Dedifferentiated amniotic fluid mesenchymal stem cell (primary cell): ENCODE data around the gene MACROD2.

Experiments
- DNase-seq: peaks from one replicate; pipeline ENCODE4 v3.0.0-alpha.2; 2016; ENCODE audit errors: extremely low spot score

Gene MACROD2

GRCh38 chr20:15848995-15849610, 1853.8 kb downstream of the MACROD2 start:
- no peak for DNase-seq

GRCh38 chr20:15851576-15852215, 1856.4 kb downstream of the MACROD2 start:
- DNase-seq = no peak

- DNase-seq = no peak
Measured at GRCh38 chr20:15854911-15855310, 1859.6 kb downstream of the MACROD2 start.

- no peak for DNase-seq
Measured at GRCh38 chr20:15857173-15857784, 1862.0 kb downstream of the MACROD2 start.

GRCh38 chr20:15859061-15859460, 1863.7 kb downstream of the MACROD2 start:
- no peak for DNase-seq

- DNase-seq = no peak
Measured at GRCh38 chr20:15860850-15861249, 1865.5 kb downstream of the MACROD2 start.

- no peak for DNase-seq
Measured at GRCh38 chr20:15862178-15862577, 1866.9 kb downstream of the MACROD2 start.

GRCh38 chr20:15863735-15864134, 1868.4 kb downstream of the MACROD2 start:
- DNase-seq = no peak

GRCh38 chr20:15865553-15865952, 1870.2 kb downstream of the MACROD2 start:
- no peak for DNase-seq

GRCh38 chr20:15866916-15867730, 1871.8 kb downstream of the MACROD2 start:
- no peak for DNase-seq

GRCh38 chr20:15867899-15868298, 1872.6 kb downstream of the MACROD2 start:
- no peak for DNase-seq

- no peak for DNase-seq
Measured at GRCh38 chr20:15875446-15875845, 1880.1 kb downstream of the MACROD2 start.

- peak; percentile 33 for DNase-seq
Measured at GRCh38 chr20:15882553-15882952, 1887.2 kb downstream of the MACROD2 start.

GRCh38 chr20:15886250-15886649, 1890.9 kb downstream of the MACROD2 start:
- DNase-seq = no peak

- no peak for DNase-seq
Measured at GRCh38 chr20:15887387-15887786, 1892.1 kb downstream of the MACROD2 start.

GRCh38 chr20:15889061-15889460, 1893.7 kb downstream of the MACROD2 start:
- no peak for DNase-seq

- DNase-seq = peak; percentile 91
Measured at GRCh38 chr20:15889514-15890256, 1894.4 kb downstream of the MACROD2 start.

GRCh38 chr20:15890407-15890982, 1895.2 kb downstream of the MACROD2 start:
- DNase-seq = no peak

- DNase-seq = no peak
Measured at GRCh38 chr20:15895126-15895525, 1899.8 kb downstream of the MACROD2 start.

GRCh38 chr20:15895560-15896084, 1900.3 kb downstream of the MACROD2 start:
- no peak for DNase-seq

GRCh38 chr20:15899967-15900366, 1904.7 kb downstream of the MACROD2 start:
- DNase-seq = no peak
